Activated effector memory CD4-positive, alpha-beta T cell treated with Interleukin-2 at 50 U/mL for 16 hours (primary cell): ENCODE measurements around the gene AGMO.

Source experiments
- DNase-seq: peaks from one replicate; pipeline ENCODE4 v3.0.0-alpha.2; 2020

Gene AGMO

GRCh38 chr7:15494711-15495110, 67.1 kb downstream of the AGMO start:
- no peak for DNase-seq

DNA sequence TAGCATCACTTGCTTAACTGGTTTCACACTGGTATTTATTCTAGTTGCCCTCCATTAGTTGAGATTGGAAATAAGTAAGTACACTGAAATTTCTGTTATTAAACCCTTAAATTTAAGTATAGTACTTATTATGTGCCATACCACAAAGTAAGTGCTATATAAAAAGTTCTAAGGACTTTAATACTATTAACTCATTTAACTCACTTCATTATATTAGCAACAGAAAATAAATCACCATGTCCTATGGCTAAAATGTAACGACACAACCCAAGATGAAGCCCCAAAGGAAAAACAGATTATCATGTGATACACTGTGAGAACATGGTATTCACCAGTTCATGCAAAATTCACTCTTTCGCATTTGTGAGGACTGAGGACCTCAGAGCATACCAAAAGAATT, 70.5 kb downstream of the AGMO start:
- no peak for DNase-seq

DNA sequence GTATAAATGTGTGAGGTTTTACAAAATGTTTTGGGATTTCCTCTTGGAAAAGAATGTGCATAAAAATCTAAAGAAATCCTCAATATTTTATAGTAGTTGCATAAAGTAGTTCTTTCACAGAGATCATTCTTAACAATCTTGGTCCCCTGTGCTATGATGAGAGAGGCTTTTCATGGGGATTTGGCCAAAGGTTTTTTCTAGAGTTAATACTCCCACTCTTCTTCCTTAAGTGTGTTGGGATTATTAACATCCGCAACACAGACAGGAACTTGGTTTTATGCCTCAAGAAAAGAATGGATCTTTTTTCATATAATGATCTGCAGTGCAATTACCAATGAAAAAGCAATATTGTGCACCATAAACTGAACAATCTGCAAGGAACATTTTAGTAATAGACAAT, 71.5 kb downstream of the AGMO start:
- DNase-seq = no peak

DNA sequence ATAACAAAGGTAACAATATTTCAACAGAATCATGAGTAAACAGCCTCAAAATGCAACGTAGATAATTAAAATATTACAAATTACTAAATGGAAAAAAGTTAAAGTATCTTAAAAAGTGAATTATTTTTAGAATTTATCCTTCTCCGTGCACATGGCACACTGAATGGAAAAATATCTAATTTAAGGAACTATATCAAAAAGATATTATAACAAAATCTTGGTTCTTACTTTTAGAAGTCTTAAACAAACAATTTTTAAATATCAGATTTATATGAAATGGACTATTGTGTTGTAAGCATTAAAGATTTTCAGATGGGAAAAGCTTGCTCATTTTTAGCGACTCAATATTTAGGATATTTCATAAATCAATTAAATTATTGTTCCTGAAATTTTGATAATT, 72.0 kb downstream of the AGMO start:
- no peak for DNase-seq

DNA sequence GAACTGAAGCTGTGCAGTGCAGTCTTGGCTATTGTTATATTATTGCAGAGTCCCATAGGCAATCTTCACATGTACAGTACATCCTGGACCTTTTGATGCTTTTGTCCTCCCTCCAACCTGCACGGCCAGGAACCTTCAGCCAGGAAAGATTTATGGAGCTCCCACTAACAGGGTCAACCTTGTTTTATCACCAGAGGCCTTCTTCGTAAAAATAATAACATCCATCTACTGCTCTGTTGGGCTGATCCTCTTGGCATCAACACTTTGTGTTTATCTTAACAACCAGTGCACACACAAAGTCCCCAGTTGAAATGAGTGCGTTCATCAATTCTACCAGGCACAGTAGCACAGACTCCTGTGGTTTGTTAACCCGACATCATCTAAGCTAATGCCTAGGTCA, 72.4 kb downstream of the AGMO start:
- DNase-seq = no peak

GRCh38 chr7:15488401-15488800, 73.4 kb downstream of the AGMO start:
- no peak for DNase-seq

DNA sequence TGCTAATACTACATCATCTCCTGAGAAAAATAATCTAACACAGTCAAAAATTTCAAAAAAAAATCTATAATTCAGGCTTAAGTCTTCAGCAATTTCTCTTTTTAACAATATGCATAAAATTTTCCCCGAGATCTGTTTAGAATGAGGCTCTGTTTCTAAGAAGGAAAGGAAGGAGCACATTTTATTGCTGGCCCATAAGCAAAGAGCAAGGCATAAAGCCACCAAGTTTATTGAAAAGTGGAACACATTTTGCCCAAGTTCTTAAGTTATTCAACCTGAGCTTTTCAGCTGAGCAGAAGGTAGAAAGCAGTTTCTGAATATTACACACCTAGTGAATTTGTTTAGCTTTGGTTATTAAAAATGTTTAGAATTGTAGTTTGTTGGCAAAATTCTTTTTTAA, 73.9 kb downstream of the AGMO start:
- DNase-seq = no peak

DNA sequence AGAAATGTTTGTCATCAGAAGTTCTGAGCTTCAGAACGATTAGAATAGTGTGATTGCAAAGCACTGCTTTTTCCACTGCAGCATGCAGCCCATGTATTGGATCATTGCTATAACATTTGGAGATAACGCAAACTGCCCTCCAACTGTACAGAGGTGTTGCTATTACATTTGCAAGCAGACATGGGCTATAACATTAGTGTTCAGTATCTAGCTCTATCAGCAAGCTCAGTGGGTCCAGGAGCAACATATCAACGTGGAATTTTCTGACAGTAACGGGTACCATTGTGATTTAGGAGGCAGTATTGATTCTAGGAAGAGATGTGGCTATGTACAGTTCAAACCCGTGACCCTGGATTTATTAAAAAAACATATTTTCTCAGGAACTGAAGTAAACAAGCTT, 75.8 kb downstream of the AGMO start:
- DNase-seq = no peak

DNA sequence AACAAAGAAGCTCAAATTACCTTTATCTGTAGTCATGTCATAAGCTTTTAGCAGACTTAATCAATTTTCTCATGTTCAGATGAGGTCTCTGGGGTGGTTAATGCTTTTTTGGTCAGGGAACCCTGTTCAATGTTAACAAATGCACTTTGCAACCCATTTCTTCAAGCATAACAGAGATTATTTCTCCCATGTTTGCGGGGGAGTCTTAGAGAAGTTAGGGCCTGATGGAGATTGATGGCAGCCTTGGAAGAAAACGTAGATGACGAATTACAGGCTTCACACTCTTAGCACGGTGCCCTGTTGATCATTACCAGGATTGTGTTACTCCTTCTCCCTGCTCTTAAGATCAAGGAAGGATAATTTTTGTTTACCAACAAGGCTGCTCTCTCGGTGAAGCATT, 76.4 kb downstream of the AGMO start:
- DNase-seq = no peak

- no peak for DNase-seq
These were observed 80.7 kb downstream of the AGMO start for GRCh38 chr7:15481132-15481531.

DNA sequence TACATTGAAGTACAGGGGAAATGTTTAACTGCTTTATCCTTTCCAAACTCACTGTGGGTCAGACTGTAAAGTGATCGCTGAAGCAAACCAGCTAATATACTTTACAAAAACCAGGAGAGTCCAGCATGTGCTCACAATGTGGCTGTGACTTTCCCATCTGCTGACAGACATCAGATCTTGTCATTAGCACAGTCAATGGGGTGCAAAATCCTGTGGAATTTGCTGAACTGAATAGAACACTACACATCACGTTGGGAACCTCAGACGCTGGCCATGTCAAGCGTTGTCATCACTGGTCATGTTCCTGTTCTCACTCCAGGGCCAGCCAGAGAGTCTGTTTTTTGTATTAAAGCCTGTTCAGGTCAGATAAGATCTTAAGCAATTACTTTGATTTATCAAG, 83.4 kb downstream of the AGMO start:
- no peak for DNase-seq

GRCh38 chr7:15476531-15476918, 85.3 kb downstream of the AGMO start:
- no peak for DNase-seq

DNA sequence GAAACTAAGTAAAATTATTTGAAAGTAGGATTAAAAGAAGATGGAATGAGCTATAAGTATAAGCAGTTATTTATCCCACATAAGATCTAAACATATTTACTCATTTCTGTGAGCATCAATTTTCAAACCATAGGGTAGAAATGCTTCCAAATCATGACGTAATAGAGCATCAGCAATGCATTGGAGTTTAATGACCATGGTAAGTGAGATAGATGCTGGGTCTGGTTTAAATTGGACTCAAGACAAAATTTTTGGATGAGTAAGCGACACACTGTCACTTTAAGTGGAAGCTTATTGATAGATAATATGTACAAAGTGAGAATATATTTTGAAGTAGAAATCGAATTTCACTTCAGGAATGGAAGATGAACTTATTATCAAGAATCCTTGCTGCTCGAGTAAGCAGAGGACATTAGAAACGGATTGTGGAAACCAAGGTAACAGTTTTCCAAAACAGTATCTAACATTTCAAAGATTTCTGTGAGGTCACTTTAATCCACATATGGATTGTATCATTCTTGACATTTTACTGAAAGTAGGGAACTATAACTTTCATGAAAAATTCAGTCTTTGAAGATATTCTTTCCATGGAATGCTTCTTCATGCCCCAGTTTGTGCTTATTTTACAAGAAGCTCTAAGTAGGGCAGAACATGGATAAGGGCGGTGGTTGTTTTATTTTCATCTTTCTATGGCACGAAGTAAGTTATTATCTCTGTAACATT, 85.8 kb downstream of the AGMO start:
- no peak for DNase-seq

- DNase-seq = no peak
These were observed 90.2 kb downstream of the AGMO start for GRCh38 chr7:15471669-15471950.

DNA sequence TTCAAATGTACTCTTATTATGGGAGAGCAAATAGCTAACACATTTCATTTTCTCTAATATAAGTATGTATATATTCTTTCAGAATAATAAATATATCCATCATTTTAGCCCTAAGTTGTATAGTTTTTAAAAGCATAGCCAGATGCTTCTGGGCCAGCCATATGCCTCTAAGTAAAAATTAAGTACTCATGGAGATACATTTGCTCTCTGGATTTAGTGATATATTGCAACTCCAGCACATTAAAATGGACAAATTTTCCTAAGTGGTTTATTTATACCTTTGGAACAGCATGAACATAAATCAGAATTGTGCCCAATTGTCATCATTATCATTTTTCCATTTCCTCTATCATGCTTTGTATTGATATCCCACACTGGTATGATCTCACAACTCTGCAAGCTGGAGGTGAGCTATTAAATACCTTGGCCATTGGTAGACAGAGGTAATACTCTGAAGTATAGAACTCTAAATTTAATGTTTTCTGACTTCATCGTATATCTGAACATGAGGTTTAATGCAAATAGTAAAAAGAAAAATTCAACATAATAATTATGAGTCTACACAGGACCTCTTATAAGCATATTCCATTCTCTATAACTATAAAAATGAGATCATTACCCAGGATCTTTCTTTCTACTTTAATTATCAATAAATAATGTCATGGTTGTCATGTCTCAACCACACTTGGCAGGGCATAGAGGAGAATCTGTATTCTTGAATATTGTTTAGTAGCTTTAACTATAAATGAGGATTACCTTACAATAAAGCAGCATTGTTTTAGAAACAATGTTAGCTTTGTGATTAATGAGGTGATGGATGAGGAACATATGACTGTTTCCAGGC, 90.8 kb downstream of the AGMO start:
- no peak for DNase-seq

GRCh38 chr7:15464667-15465121, 97.1 kb downstream of the AGMO start:
- no peak for DNase-seq

GRCh38 chr7:15463801-15464666, 97.8 kb downstream of the AGMO start:
- no peak for DNase-seq

DNA sequence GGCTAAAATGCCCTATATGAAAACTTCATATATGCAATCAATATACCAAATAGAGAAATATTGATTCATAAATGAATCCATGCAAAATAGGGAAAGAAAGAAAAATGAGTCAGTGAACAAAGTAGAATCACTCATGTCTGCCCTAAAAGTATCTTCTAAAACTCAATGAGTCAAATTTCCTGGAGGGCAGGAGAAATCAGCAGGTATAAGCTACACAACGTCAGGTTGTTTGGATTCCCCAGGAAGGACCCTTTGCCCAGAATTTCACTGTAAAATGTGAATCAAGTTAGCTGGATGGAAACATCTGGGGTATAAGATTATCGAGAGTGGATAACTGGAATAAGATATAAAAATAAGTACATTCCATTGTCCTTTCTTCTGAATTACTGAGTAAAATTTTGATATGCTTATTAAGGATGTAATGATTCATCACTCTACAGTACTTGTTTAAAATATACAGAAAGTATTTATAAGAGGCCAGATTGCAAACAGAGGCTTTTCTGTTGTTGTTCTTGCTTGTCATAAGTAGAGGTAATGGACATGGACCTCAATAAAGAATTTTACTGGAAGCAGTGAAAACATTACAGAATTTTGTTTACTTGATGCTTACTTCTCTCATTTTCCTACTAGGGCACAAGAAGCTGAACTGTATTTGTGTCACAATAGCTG, 99.0 kb downstream of the AGMO start:
- no peak for DNase-seq

- no peak for DNase-seq
These were observed 100.2 kb downstream of the AGMO start for GRCh38 chr7:15461576-15461975.

DNA sequence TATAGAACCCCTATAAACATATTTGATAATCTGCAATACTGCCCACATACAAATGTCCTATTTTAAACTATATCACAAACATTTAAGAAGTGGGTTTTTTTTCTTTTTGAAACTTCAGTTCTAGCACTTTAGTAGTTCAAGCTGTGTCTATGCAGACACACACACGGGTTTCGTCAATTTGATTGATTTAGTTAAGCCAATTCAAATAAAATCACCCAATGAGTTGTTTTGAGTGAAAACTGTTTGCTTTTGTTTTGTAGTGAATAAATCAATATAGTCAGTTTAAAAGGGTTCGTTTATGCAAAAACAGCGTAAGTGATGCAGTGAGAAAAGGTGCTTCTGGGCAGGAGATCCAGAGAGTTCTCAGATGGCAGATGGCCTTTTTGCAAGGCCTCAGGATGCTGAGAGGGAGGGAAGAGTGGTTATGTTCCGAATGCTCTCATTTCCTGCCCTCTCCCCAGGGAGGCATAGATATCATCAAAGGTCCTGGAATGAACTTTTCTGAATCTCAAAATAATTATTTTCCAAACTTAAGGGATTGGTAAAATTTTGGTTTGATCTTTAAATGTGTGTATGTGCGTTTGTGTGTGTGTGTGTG, 102.7 kb downstream of the AGMO start:
- DNase-seq = no peak

- DNase-seq = no peak
These were observed 103.5 kb downstream of the AGMO start for GRCh38 chr7:15457990-15458955.
